Stimulated activated CD4-positive, alpha-beta T cell treated with anti-CD3 and anti-CD28 coated beads, Interleukin-4, amount 100 ng/mL, for 4 hours (primary cell): ENCODE results near the gene FADS6.

Experiments
- DNase-seq, 2 experiments: peaks; one replicate each; pipeline ENCODE4 v3.0.0-alpha.2; 2020

FADS6 gene

DNA sequence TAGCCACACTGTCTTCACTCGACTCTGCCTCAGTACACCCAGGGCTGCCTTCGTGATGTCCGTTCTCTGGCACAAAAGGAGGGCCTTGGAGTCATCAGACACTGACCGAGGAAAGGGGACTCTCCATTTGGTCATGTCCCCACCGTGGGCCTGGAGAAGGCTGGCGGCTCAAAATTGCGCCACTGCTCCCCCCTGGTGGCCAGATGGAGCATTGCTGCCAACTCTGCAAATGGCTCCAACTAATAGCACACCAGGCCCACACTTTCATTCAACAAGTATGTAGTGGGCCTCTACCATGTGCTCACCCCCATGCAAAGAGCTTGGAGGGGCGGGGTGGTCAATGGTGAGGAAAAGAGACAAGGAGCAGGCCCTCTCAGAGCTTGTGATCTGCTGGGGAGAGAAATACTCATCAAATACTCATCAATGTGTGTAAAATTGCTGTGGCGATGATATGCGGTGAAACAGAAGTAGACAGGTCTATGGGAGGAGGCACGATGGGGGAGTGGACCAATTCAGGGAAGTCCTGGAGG lies 28.5 kb downstream of the FADS6 start:
- peak; percentile 56 to 69 for DNase-seq

DNA sequence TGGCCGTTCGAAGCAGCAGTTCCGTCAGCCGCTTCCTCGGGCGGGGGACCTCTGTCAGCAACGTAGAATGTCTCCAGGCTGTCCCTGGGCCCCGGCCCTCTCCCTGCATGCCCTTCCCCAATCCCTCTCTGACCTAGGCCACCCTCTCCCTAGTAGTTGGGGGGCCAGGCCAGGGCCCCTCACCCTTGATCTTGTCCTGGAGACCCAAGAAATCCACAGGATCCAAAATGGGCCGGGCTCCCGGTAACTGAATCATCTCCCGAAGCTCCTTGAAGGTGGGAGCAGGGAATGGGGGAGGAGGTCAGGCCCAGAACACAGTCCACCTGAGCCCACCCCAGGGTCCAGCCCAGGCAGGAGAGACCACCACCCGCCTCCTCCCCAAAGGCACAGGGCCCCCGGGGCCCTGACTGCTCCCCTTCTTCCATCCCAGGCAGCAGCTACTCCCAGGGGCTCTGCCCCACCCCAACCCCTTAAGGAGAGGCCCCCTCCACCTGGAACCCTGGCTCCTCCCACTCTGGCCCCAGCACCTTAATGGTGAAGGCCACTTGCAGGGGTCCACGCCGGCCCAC lies 29.1 kb downstream of the FADS6 start:
- no peak for DNase-seq

DNA sequence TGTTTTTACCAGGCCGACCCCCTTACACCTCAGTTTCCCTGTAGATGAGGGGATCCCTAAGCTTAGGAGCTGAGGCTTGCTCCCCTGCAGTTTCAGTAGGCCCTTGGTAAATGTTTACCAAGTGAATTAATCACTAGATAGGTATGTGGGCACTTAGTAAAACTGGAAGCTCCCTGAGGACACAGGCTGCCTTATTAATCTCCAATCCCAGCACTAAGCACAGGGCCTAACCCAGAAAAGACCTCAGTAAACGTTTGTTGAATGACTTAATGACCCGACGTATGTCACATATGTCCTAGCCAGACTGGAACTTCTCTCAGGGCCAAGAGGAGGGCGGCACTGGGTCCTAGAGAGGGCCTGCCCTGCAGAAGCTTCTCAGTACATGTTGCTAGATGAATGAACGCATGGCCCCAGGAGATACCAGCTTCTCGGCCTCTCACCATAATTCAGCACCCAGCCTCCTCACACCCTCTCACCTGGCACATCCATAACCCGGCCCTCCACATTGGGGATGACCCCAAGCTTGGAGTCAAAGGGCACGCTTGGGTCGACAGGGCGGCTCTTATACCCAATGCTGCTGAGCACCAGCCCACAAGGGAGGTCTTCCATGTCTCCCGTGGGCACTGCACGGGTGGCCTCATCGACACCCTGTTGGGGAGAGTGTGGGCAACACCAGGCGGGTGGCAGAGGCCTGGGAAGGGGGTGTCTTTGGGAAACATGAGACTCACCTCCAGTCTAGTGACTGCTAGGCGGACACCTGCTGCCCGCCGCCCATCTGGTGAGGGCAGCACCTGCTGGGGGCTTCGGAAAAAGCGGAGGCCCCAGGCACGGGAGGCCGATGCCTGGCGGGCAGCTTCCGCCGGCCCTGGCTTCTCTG lies 29.8 kb downstream of the FADS6 start:
- DNase-seq, result no peak

DNA sequence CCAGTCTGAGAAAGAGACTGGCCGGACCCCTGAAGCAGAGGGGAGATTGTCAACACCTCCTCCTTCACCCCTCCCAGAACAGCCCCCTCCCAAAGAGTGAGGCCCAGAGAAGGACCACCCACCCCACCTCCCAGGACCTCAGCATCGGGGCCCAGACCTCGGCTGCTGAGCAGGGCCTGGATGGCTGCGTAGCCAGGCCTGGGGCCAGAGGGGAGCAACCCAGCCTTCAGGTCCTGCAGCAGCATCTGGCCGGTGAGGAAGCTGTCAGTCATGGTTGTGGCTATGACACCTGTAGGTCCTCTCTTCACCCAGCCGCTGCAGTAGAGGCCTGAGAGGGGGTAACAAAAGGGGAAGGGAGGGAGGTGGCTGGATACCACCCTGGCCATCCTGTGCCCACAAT lies 30.5 kb downstream of the FADS6 start:
- DNase-seq, result no peak

DNA sequence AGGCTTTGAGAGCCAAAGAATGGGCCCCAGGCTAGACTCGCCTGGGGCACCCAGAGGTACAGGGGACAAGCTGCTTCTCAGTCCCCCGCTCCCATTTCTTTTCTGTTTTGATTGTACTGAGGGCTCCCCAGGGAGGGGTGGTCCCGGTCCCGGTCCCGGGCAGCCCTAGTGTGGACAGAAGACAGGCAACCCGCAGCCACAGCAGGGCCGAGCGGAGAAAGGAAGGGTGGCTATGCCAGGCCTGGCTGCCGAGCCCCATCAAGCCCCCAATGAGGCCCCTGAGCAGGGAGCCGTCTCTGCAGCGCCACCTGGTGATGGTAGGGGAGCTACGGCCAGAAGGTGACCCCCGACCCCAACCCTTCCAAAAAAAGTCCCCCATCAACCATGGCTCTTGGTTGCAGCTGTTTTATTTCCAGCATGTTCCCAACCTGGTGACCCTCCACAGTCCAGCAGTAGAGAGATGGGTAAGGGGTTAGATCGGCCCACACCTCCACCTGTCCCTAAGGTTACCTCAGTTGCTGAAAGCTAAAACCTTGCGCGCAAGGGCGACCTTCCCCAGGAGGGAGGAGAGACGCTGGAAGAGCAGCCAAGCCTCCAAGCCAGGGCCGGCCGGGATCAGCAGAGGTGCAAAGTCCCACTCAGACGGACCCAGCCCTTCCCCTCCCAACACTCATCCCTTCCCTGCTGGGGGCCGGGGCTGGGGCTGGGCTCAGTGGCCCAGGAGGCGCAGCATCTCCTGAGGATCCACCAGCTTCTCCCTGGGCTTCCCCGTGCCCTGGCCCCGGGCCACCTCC lies 31.1 kb downstream of the FADS6 start:
- DNase-seq, result peak; percentile 58 to 72

DNA sequence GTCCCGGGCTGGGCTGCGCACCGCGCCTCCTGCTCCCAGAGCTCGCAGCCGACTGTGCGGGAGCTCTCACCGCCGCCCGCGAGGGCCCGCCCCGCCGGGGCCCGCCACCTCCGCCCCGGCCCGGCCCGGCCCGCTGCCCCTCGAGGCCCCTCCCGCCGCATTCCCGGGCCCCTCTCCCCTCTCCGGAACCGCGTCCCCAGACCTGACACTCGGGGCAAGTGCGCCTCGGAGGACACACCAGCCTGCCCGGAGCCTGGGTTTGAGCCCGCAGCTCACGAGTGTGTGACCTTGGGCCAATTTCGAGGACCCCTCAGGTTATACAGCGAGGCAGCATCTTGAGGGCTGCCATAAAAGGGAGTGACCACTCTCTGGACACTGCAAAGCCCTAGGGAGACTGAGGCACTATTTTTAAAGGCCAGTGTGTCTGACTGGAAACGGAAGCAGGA lies 31.7 kb downstream of the FADS6 start:
- DNase-seq, result no peak

DNA sequence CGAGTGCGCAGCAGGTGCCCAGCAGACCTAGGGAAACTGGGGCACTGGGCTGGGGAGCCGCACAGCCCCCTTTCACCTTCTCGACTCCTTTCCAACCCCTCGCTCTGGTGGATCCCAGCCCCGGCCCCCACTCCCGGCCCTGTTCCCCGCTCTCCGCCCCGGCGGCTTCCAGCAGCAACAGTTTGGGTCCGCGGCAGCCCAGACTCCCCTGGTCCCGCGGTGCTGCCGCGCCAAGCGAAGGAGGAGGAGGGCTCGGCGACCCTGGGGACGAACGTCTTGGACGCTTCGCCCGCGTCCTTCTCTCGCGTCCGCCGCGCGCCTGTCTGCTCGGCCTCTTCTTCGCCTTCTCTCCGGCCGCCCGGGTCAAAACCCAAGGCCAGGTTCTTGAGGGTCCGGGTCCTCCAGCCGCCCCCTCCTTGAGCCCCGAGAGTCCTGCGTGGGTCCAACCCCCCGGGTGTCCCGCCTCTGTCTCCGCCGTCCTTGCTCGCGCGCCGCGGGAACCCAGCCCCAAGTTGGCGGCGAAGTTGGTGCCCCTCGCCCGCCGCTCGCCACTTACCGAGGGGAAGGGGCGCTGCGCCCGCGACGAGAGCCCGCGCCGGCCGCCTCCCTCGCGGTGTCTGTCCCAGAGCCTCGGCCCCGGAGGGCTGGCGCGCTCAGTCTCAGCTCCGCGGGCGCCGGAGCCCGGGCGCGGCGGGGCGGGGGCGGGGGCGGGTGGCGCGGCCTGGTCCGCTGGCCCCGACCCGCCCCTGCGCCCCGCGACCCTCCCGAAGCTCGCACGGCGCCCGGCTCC lies 32.4 kb downstream of the FADS6 start:
- no peak for DNase-seq

DNA sequence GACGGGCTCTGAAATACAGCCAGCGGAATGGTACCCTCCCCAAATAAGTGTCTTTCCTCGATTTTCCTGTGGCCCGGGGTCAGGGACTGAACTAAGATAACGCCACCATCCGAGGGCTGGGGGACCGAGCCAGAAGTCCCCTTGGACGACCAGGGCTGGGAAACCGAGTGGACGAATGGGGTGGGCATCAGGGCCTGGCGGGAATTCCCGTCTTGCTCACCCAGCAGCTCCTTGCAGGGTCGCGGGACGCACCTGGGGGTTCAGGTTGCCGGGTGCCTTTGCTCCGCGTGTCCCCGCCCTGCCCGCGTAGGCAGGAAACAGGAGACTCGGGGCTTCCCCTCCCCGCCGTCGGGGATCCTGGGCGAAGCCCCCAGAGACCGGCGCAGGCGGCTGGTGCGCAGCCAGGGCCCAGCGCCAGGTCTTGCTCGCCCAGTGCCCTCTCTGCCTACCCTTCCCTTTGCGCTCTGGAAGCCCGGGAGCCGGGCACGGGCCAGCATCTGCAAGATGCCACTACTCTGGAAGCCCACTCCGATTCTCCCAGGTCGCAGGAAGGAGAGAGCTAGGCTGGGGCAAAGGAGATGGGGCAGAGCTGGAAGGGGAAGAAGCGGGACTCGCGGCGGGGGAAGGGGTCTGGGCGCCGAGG lies 33.1 kb downstream of the FADS6 start:
- DNase-seq, result no peak

DNA sequence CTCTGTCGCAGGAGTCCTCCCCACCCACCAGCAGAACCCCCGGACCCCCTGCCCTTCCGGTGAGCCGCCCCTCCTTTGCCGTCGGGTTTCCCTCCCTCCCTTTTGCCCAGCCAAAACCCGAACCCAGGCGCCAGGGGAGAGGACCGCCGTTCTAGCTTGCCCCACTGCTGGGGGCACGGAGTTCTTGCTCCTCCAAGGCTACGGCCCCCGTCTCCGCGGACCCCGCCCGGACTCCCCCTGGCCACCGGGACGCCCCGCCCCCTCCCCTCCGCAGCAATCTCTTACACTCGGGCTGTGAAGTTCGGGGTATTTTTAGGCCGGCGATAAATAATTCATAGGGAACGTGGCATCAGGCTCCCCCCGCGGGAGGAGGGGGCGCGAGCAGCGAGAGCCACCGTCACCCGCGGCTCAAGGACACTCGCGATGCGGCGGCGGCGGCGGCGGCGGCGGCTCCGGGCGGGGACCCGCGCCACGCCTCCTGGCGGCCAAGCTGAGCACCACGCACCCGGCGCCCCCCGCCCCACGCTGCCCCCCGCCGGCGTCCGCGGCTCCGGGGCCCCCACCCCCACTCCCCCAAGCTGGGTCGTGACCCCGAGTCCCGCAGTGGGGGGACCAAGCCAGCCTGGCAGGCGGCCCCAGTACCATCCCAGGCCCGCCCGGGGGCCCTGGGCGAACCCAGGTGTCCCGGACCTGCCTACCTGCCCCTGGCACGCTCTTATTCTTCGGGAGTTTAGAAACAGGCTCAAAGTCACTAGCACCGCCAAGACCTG lies 33.8 kb downstream of the FADS6 start, which contains the start of gene GRIN2C:
Gene GRIN2C (minus strand): TSS at position 427 of the 770 bp plus-strand sequence. CDS start 4,793 bp downstream, outside the sequence.
- peak; percentile 9 to 42 for DNase-seq

DNA sequence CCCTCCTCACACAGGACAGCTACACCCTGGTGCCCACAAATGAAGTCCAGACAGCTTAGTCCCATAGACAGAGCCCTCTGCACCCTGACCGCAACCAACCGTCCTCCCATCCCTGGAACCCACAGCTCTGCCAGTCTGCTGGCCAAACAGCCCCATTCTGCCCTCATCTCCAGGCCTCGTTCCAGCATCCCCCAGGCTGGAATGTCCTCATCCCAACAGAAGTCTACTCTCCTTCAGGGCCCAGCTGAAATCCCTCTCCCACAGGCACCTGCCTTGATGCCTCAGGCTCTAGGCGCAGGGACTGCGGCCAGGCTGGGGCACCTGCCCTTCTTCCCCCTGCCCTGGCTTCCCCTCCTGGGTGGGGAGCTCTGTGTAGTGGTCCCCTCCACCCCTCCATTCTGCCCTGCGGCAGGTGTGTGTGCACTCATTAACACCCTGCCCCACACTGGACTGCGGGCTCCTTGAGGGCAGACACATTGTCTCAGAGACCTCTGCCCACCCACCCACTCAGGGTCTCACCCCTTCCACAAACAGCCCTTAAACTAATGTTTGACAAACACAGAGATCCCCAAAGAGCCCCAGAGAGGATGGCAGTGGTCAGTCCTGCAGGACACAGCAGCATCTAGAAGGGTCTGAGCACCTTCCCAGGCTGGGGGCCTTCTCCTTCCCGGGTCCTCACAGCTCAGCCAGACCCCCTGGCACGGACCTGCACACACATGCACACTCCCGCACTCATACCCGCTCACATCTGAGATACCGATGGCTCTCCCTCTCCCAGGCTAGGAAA lies 34.6 kb downstream of the FADS6 start:
- DNase-seq, result no peak

DNA sequence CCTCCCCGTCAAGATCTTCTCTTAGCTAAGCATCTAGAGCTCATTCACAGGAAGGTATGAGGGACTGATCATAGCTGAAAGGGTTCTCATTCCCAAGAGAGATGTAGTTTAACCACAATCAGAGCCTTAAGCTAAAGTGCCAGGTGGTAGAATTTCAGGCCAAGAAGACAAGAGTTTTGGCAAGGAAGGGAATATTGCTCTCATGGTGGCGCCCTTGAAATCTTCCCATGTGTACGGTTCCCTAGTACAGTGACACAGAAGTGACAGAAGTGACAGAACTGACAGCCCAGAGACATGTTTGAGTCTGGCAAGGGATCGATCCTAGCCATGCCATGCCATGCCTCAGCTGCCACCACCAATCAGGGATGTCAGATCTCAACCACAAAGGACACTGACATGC lies 36.2 kb downstream of the FADS6 start:
- DNase-seq, result no peak

DNA sequence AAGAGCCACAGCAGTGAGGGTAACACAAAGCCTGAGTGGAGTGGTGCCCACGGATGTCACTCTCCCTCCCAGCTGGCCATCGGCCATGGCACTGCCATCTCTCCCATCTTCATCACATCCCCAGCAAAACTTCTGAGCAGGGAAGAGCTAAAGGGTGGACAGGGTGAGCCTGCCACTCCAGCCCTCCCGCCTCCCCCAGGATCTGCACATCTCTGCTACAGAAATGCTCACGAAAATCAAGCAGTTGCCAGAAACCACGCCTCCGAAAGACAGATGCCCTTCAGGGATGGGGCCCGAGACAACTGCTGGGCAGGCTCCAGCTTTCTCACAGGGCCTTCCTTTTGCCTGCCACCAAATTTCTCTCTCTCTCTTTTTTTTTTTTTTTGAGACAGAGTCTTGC lies 37.3 kb downstream of the FADS6 start:
- DNase-seq, result no peak

DNA sequence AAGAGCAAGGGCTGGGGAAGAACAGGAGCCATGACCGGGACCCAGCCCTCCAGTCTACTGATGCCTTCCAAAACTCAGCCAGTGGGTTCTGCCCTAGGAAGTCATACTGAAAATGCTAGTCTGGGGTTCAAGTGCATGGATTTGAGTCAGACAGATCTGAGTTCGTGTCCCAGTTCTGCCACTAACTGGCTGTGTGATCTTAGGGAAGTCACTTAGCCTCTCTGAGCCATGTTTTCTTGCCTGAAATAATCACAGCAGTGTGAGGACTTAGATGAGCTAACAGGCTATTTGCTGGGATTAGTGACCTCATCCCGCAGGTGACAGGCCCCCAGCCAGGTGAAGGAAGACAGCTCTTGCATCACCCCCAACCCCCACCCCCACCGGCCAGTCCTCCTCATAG lies 38.1 kb downstream of the FADS6 start:
- DNase-seq, result no peak

DNA sequence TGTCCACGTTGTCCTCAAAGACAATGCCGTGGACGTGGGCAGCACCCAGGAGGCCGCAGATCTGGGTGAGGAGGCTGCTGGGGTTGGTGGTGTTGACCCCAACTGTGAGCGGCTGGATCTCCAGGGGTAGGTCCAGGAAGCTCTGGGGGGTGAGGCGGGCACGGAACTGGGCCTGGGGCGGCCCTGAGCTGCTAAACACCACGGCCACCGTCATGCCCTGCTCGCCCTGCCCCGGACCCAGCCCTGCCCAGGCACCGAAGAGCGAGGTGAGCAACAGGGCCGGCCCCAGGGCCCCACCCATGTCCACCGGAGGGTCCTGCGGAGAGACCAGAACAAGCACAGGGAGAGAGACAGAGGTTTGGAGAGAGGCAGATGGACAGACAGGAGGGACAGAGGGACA lies 38.6 kb downstream of the FADS6 start:
- no peak for DNase-seq

DNA sequence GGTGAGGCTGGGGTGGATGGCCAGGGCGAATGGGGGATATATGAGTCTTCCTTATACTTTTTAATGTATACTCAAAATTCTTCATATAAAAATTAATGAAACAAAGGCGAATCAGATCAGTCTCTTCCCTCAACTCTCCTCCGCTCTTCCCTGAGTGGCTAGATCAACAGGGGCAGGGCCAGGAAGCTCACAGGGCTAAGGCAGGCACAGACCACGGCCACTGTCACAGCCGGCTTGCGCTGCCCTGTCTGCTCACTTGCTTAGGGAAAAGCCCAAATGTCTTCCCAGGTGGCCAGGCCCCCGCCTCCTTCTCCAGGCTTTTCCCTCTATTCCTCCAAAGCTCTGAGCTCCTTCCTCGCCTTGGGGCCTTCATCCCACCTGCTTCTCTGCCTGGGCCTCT lies 39.8 kb downstream of the FADS6 start:
- no peak for DNase-seq

DNA sequence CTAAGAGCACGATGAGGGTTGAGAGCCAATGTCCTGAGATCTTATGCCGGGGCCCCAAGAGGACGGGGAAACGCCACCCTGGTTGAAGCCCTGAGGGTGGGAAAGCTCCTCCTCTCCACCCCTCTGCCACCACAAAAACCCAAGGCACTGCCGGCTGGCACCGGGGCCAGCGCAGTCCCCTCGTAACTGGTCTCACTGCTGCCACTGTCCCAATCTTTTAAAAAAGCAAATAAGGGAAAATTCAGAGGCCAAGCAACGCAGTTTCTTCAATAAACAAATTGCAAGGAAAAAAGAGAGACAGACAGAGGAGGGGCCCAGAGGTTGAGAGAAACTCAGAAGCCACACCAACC lies 40.4 kb downstream of the FADS6 start:
- DNase-seq, result no peak

DNA sequence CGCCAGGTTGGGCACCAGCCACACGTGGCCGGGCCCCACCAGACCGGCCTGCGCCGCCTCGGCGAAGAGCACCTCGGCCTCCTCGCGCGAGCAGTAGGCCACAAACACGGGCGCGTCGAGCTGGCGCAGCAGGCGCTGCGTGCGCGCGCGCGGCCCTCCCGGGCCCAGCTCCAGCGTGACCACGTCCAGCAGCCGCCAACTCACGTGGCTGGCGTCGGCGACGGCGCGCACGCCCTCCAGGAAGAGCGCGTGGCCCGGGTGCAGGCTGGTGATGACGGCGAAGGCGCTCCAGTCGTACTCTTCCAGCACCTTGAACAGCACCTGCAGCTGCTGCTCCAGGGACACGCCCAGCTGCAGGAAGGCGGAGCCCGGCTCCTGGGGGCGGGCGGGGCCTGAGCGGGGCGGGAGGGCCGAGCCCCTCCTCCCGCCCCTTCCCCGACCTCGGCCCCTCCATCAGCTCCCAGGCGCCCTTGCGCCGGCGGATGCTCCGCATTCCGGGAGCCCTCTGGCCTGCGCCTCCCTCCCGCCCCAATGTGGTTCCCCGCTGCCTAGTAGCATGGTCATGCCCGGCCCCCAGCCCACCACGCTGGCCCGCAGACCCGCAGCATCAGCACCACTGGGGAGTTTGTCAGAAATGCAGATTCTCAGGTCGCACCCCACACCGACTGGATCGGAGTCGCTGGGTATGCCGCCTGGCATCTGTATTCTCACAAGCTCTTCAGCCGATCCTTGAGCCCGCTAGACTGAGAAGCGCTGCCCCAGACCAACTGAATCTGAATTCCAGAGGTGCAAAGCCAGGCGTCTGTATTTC lies 41.0 kb downstream of the FADS6 start:
- DNase-seq, result peak; percentile 58 to 63

DNA sequence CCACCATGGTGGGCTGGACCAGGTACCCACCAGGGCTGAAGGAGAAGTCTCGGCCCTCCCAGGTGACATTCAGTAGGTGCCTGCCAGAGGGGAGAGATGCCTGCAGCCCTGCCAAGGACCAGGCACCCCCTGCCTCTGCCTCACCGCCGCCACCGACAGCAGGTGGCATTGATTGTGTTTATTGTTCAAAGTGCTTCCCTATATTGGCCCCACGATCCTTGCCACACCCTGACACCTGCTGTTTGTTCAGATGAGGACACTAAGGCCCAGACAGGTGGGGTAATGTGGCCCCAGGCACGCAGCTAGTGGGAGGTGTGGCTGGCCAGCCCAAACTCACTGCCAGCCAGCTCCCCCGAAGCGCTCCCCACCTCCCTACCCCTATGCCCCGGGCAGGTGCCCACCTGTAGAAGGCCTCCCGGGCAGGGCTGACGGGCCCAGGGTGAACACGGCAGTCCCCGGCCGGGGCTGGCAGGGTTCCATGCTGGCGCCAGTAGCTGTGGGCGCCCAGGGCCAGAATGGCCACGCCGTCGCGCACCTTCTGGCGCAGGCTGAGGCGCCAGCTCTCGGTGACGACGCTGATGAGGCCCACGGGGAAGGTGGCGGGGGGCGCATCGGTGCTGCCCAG lies 41.7 kb downstream of the FADS6 start:
- no peak for DNase-seq

DNA sequence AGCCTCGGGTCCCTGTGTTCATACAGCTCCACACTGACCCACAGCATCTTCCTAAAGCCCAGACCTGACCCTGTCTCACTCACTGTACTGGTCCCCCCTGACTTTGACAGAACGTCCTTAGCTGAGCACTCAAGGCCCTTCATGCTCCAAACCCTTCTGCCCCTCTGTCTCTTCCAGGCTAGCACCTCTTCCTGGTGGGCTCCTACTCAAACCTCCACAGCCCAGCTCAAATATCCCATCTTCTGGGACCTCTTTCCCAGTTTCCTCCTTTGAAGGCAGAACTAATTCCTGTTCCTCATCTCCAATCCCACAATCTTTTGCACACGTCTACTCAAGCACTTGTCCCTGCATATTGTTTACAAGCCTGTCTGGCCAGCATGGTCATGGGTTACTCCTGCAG lies 42.5 kb downstream of the FADS6 start:
- no peak for DNase-seq
